HG02623 (cell line): ENCODE results near the gene DZIP1.
A peak's percentile ranks its signal among the peaks of the same experiment; 100 is the strongest.
"Not testable (repeated sequence)": the region's sequence is repeated elsewhere in the genome, so short reads cannot be mapped to it uniquely, and the experiment has no call there.

Experiments used
- ATAC-seq: cut with Tn5 transposase; IDR thresholded peaks from one replicate; pipeline ENCODE4 v1.9.1; 2021; ENCODE audit warnings: moderate library complexity; ENCODE audit not compliant: unreplicated experiment

DZIP1 gene

DNA sequence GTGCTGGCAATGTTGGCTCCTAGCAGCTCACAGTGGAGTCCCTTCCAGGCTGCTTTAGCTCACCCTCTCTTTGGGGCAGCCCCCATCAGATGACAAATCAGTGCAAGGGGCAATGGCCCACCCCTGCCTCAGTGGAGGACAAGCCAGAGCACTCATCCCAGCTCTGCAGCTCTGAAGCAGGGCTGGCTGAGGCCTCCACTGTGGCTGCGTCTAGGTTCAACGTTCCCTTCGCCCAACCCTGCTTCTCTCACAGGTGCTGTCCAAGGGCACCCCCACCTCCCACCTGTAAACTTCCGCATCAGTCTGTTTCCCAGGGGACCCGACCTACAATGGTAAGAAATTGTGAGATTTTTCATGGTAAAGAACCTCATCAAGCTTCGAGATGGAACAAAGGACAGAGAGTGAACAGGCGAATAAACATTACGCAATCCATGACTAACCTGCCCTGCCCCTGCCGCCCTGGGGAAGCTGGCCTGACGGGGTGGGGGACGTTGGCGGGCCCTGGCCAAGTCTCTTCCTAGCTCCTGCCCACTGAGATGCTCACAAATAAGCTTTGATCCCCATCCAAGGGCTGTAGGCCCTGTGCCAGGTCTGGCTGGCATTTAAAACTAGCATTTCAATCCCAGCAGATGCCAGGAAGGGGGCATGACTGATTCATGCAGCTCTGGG is 40.5 kb downstream of the DZIP1 start:
- ATAC-seq: no peak

DNA sequence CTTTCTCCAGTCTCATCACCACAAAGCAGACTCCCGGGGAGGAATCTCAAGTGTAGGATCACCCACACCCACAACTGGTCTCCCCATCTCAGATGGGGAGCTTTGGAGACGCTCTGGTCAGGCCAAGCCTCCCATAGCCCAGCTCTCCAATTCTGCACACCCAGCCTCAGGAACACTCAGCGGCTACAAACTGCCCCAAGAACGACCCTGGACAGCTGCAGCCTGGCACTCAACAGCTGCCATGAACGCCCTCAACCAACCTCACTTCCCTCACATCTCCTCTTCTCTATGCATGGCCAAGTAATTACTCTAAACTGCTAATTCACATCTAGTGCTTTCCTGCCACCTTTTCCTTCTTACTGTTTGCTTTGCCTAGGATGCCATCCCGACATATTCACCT is 42.6 kb downstream of the DZIP1 start:
- ATAC-seq: no peak

DNA sequence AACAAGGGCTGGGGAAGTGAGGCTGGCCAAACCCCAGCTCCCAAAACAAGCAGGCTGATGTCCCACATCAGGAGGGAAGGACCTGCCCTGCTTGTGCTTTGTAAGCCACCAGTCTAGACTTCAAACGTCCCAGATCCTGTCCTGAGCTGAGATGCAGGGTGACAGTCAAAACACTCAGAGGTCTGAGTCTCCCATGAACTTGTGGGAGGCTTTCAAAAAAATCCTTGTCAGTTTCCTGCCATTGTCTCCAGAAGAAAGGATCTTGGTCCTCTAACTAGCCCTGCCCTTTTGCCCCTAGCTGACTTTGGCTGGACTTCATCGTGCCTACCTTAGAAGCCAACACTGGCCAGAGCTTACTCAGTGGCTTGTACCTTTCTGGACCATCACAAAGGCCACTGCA is 43.3 kb downstream of the DZIP1 start:
- no peak for ATAC-seq

DNA sequence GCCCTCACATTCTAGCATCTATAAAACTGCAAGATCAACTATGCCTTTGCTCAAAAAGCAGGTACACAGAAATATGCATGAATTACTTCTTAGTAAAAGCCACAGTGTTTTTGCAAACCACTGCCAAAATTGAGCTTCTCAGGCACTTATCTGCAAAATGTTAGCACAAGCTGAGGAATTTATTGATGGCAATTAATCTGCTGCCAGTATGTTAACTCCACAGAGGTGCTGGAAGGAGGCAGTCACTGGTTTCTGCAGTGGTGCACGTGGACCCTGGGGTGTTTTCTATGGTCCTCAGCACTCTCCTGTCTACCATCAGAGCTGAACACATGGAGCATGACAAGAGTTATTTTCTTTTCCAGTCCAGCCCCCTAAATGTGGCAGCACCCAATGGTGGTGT is 47.8 kb downstream of the DZIP1 start:
- ATAC-seq: no peak

DNA sequence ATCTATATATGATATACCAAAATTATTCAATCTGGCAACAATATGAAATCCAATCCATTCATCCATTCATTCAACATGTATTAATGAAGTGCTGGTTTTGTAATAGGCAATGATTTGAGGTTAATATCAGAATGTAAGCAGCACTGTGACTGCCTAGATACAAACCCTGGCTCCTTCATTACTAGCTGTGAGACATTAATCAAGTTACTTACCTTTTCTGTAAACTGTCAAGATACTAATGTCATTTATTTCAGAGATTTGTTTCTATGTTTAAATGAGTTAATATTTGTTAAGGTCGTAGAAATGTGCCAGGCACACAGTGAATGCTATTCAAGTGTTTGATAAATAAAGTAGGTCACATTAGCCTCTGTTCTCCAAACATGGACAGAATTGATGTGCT is 51.0 kb downstream of the DZIP1 start:
- no peak for ATAC-seq

DNA sequence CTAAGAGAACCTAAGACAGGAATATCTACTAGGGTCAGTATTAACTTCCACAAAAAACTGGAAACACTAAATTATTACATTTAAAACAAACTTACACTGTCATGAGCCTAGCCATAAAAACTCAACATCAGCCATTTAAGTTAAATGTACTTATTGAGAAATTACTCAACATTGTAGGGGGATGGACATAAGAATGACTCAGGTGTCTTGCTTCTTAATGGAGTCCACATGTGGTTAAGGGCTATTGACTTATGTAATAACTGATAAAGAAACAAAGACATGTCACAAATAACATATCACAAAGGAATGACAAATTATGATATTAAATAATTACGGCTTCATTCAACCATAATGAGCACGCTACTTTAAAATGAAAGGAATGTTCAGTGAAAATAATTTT is 55.8 kb downstream of the DZIP1 start:
- no peak for ATAC-seq

DNA sequence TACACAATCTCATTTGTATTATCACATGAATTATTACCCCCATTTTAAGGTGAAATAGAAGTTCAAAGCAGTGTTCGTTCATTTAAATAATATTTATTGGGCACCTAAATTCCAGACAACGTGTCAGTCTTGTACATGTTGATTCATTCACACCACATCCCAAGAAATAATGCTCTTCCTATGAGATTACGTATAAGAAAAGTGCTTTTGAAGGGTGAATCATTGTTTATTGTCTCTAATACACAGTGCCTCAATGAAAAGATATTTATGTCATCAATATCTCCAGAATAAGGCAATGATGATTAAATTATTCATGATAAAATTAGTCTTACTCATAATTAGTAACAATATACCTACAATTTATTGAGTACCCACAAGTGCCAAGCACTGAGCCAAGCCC is 56.4 kb downstream of the DZIP1 start:
- ATAC-seq: no peak

DNA sequence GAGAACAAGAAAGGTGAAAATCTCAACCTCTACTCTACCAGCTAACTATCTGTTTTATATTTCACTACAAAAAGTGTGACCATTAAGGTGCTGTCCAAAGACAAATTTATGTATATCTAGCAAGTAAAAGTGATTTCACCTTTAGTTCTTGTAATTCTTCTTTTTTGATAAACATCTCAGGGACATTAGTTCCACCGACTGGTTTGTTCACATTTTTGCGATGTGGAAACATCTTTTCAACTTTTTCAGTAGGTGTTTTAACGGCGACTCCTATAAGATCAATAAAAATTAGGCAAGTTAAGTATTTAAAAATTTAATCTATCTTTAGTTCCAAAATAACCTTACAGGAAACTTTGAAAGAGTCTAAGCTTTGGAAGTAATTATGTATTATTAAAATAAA is 58.6 kb downstream of the DZIP1 start:
- no peak for ATAC-seq

DNA sequence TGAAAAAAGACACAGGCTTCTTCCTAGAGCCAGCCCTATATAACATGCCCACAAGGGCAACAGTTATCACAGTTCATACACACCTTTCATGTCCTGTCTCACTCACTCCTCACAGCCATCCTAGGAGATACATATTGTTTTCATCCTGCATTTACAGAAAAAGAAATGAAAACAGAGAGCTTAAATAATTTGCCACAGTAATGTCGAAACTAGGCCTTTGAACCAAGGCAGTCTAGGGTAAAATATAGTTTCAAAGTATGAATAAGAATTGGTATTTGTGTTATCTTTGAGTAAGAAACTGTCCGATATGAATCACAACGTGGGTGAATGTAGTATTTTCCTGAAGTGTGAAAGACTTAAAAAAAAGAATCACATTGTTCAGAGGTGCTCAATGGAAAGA is 65.2 kb downstream of the DZIP1 start:
- ATAC-seq: peak; percentile 83

DNA sequence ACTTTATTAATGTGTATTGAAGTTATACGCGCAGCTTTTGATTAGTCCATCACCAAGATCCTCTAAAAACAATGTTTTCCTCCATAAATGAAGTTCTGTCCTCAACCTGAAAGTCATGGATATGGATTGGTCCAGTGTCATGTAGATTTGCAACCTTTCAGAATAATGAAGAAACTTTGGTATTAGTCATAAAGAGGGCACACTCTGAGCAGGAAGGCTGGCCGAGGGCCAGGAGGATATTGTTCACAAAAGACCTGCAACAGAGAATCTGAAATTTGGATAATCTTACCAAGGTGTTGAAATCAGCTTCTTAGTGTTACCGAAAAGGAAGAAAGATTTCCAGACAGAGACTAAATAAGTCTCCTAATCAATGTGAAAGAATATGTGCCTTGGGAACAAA is 71.3 kb downstream of the DZIP1 start:
- no peak for ATAC-seq

DNA sequence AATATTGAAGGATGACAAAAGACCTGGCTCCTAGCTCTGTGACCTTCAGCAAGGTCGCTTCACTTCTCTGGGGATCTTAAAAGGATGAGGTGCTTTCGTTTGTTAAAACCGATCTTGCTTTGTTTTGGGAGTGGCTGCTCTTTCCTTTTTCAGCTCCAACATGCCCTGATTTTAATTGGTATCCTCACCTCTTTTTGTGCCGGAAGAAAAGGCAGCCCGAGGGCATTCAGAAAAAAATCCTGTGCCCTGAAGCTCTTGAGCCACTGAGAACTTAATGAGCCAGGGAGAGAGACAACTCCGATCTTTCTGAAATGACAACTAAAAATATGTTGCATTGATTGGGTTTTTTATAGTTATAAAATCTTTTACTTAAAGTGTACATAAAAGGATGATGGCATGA is 72.6 kb downstream of the DZIP1 start:
- no peak for ATAC-seq

DNA sequence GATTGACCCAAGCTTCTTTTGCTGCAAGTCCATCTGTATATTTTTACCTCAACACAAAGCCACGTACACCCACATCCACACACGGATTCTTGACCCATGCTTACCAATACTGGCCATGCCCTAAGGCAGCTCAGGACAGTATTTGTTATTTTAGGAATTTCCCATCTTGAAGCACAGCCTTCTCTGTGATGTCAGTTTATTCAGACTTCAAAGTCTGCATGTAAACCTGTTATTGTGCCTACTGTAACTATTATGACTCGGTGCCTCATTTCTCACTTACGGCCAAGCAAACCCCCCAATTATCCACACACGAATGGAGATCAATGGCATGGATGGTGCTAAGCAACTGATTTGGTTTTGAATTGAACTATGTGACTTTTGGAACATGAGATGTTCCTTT is 74.5 kb downstream of the DZIP1 start:
- ATAC-seq: no peak

DNA sequence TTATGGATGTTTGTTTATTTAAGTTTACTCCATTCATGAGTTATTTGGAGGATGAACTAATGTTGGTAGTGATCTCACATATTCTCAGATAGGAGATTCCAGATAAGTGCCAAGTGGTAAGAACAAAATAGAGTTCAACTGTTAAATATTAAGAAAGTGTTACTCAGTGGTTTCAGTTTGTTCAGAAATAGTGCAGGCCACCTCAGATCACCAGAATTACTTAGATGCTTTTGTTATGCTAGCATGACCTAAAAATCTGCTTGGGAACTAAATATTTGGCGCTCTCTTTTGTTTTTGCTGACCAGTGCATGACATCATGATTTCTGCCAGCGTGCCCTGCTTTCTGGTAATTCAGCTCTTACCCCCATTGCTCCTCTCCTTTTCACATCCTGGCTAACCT is 76.4 kb downstream of the DZIP1 start:
- ATAC-seq: no peak

DNA sequence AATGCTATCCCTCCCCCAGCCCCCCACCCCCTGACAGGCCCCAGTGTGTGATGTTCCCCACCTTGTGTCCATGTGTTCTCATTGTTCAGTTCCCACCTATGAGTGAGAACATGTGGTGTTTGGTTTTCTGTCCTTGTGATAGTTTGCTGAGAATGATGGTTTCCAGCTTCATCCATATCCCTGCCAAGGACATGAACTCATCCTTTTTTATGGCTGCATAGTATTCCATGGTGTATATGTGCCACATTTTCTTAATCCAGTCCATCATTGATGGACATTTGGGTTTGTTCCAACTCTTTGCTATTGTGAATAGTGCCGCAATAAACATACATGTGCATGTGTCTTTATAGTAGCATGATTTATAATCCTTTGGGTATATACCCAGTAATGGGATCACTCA is 78.7 kb downstream of the DZIP1 start:
- ATAC-seq: not testable (repeated sequence)

DNA sequence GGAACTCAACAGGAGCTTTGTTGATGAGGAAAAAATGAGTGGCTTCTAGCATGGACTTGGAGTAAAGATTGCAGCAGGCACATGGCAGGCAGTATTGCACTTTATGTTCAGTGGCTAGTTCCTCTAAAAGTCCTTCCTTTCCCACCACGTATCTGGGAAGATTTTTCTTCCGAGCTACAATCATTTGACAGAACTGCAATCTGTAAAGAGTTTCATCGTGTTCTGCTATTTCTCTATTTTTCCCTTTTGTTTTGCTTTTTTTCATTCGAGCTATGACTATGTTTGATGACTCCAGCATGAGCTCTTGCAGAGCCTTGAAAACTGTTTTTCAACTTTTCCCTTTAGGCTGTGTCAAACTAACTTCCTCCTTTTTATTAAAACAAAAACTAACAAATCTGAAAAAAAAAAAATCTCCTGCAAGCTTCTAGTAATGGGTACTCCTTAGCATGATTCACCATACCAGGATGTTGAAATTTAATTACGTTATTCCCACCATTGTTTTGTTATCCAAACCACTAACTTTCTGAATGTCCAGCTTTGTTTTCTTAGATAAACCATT is 79.7 kb downstream of the DZIP1 start:
- ATAC-seq: no peak

DNA sequence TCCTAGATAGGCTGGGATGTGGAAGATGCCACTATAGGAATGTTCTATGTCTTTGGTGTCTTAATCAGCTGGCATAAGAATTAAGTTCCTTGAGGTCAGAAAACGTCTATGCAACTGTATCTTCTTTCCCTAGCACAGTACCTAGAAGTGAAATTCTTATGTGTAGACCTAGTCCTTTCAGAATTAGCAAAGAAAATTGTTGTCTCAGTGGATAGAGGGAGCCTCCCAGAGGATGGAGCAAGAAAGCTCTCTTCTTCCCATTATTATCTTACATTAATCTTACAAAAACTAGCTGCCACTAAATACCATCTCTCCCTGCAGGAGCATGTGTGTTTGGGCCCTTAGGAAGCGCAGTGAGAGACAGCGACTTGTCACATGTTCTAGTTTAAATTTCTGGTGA is 80.4 kb downstream of the DZIP1 start:
- ATAC-seq: no peak

DNA sequence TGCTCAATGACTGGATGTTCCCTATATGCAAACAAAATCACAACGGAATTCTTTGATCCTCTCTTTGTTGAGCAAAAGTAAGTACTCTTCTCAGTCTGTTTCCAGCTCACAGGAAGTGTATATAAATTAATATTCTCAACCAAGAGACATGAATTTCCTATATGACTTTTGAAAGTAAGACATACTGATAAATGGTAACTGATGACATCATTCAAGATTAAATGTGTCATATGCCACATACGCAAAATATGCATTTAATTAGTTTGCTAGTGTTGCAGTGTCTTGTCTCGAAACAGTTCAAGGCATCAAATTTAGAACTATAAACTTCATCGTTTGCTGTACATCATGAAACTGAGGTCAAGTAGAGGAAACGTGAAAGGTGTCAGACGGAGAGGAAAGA is 84.1 kb downstream of the DZIP1 start:
- no peak for ATAC-seq

DNA sequence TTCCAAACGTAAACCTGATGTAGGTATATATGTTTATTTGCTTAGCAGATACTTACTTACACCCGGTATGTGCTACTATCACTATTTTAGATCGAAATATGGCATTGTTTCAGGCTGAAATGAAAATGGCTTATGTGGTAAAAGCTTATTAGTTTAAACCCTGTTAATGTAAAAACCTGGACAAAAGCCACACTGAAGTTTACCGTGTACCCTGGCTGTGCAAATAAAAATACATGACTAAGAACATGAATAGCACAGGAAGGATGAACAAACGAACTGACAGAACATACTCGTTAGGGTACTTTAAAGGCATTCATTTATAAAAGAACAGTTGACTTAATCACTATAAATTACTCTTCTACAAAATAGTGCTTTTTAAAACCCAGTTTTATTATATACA is 85.4 kb downstream of the DZIP1 start:
- ATAC-seq: no peak

DNA sequence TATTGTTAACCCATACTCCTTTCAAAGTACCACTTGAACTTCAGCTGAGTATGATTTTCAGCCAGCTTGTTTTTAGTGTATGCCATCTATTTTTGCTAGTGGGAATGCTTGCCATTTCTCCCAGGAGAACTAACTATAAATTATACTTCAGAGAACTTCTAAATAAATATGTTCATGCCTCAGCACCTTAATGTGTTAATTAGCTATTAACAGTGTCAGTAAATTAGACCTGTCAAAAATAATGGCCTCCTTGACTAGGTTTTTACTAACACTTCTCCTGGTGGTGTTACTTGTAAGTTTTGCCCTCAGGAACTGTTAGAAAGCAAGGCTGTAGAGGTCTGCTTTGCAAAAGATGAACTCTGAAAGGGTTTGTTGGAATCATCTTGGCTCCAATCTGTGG is 87.5 kb downstream of the DZIP1 start:
- no peak for ATAC-seq

DNA sequence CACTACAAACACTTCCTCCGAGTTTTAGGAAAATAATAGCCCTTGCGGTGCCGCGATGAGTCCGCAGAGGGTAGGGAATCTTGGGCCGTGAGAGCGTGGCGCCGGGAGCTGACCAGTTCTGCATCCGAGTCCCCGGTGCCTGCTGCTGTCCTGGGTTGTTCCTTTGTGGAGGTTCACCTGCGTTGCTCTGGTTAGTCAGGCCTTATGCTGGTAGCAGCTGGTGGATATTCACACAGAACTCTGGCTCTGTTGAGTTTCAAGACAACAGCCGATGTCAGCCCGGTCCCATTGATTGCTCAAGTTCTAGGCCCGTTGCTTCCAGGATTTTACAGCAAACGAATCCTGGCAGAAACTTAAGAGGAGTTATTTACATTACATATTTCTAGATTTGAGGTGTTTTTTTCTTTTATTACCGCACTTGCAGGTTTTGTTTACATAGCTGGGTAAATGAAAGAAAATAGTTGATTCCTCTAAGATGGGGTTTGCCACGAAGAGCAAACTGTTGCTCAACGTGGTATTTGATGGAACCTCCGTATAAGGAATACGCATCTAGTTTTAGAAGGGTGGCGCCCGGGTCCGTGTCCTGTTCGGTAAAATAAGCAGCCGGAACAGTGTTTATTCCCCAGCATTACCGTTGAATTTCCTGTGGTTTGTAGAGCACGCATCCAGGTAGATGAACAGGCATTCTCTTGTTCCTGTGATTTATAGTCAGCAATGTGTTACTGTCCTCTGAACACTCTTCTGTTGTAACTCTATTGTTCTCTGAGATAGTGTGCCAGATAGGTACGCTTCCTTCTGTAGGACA is 90.7 kb downstream of the DZIP1 start:
- ATAC-seq: no peak

DNA sequence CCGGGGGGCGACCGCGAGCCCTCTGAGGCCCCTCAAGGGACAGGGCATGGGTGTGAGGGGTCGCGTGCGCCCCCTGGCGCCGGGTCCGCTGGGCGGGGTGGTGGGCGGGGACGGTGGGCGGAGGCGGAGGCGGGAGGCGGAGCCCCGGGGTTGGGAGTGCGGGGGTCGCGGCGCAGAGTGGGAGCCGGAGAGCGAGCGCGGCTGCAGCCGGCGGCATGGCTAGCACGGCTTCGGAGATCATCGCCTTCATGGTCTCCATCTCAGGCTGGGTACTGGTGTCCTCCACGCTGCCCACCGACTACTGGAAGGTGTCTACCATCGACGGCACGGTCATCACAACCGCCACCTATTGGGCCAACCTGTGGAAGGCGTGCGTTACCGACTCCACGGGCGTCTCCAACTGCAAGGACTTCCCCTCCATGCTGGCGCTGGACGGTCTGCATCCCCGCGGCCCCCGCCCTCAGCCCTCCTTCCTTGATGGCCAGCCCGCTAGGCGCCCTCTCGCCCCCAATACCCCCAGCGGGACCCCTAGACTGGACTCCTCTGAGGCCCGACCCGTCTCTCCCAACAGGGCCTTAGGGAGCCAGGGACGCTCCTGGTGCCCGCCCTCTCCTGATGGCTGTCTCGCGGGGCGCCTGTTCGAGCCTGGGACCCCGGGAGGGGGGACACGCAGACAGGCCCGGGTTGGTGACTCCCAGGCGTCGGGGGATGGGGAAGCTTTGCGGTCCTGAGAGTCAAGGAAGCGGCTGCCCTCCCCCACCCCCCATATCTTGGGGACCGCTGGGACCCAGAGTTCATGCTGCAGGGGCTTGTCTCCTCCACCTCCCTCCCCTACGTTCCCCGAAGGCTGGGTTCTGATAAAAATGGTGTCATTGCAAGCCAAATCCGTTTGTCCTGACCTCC is 91.7 kb downstream of the DZIP1 start, which contains the start of gene CLDN10:
Gene CLDN10 (plus strand): TSS at position 182 of the 903 bp plus-strand sequence. CDS start 34 bp downstream, at position 216.
- no peak for ATAC-seq
